OCI-LY3 (cell line): ENCODE results near the gene HERC3.

Source experiments
- H2AFZ ChIP-seq: fragments of 200-600, 300-600 bp; shearing (Covaris generic); 2 replicates; pipeline ENCODE4 v1.6.0; 2014; ENCODE audit warnings: antibody characterized with exemption, low read depth, low read length
- H3K27ac ChIP-seq: fragments of 200-600, 300-600 bp; sonication (generic); 2 replicates; pipeline ENCODE4 v1.5.1; 2014; ENCODE audit warnings: mild to moderate bottlenecking, low read length, moderate library complexity, mixed read lengths
- H3K27me3 ChIP-seq: fragments of 200-600, 300-600 bp; sonication (generic); 2 replicates; pipeline ENCODE4 v1.6.1; 2014; ENCODE audit warnings: low read depth, low read length, mixed read lengths
- H3K36me3 ChIP-seq: fragments of 200-600, 300-600 bp; sonication (generic); replicated peaks from 2 replicates; pipeline ENCODE3; 2014; ENCODE audit warnings: low read depth, low read length, mixed read lengths
- H3K4me1 ChIP-seq: fragments of 300-600, 200-600 bp; sonication (generic); 2 replicates; pipeline ENCODE4 v1.6.1; 2014; ENCODE audit warnings: low read length, mixed read lengths
- H3K4me2 ChIP-seq: fragments of 200-600, 300-600 bp; sonication (generic); 2 replicates; pipeline ENCODE4 v1.6.1; 2014; ENCODE audit warnings: low read length, mixed read lengths
- H3K4me3 ChIP-seq: fragments of 300-600, 200-600 bp; sonication (generic); 2 replicates; pipeline ENCODE4 v1.5.1; 2014; ENCODE audit warnings: antibody characterized with exemption, mild to moderate bottlenecking, low read length, moderate library complexity
- H3K79me2 ChIP-seq: fragments of 300-600, 200-600 bp; shearing (Covaris generic); 2 replicates; pipeline ENCODE4 v1.6.1; 2014; ENCODE audit warnings: mild to moderate bottlenecking, low read length, mixed read lengths
- H3K9ac ChIP-seq: fragments of 300-600, 200-600 bp; shearing (Covaris generic); 2 replicates; pipeline ENCODE4 v1.6.0; 2014; ENCODE audit warnings: mild to moderate bottlenecking, low read length, moderate library complexity
- H3K9me3 ChIP-seq: fragments of 200-600, 300-600 bp; shearing (Covaris generic); 2 replicates; pipeline ENCODE4 v1.6.1; 2014; ENCODE audit warnings: low read length, mixed read lengths; ENCODE audit not compliant: insufficient read depth
- H4K20me1 ChIP-seq: fragments of 200-600, 300-600 bp; sonication (generic); 2 replicates; pipeline ENCODE4 v1.6.1; 2016; ENCODE audit warnings: low read length, mixed read lengths; ENCODE audit not compliant: insufficient read depth
- CTCF ChIP-seq: fragments of 200-600, 300-600 bp; sonication (generic); IDR thresholded peaks from 2 replicates; pipeline ENCODE4 v1.5.1; 2014; ENCODE audit warnings: antibody characterized with exemption, low read length, low read depth
- EZH2phosphoT487 ChIP-seq: fragments of 200-600 bp; shearing (Covaris generic); IDR thresholded peaks from 2 replicates; pipeline ENCODE4 v1.6.1; 2018; ENCODE audit warnings: antibody characterized with exemption, mixed run types, low read depth

Gene HERC3

DNA sequence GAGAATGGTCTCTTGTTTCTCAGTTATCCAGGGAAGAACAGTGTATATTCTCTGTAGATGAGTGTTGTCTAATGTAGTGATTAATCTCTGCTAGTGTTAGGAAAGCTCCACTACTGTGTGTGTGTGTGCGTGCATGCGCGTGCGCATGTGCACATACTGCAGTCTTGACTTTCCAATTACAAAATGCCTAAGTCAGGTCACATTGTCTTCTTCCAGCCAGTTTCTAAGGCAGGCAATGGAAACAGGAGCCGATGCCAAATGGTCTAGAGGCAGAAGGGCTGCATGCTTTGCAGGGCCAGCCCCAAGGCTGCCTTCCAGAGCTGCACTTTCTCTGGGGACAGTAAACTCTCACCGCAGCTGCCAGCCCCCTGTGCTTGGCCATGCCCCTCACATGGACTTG lies 135.9 kb downstream of the HERC3 start:
- no peaks in the 10 kb centered on the region for H3K27me3 ChIP-seq
- no peak for TF ChIP-seq EZH2phosphoT487
- TF ChIP-seq CTCF = no peak
- H3K4me2 ChIP-seq = no peak overlapping the region
- H3K27ac ChIP-seq = no peak overlapping the region
- no peak overlapping the region for H3K9ac ChIP-seq
- H3K79me2 ChIP-seq = no peaks in the 10 kb centered on the region
- H4K20me1 ChIP-seq = no peaks in the 10 kb centered on the region
- H3K4me1 ChIP-seq = no peaks in the 10 kb centered on the region
- H2AFZ ChIP-seq = no peak overlapping the region
- H3K9me3 ChIP-seq = no peaks in the 10 kb centered on the region
- H3K36me3 ChIP-seq = peaks cover 5% of the 10 kb centered on the region
- no peak overlapping the region for H3K4me3 ChIP-seq

DNA sequence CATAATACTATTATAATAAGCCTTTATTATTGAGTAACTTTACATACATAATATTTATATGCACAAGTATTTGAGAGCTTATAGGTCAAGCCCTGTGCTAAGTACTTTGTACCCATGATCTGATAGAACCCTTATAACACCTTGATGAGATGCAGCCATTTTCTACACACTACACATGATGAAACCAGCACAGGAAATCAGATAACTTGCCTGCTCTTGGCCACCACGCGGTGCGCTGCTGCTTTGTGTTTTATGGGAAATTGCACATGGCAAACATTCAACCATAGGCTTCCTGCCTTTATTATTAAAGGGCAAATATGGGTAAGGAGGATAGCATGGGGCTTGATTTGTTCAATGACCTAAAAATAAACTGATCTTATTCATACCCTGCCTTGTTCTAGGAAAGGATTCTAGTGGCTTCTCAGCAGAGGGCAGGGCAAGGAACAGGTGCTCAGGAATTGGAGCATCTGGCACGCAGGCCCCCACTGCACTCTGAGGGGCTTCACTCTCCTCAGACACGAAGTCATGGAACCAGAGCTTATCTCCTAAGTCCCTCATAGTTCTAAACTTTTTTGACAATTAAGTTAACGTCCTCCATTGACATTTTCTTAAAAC lies 137.0 kb downstream of the HERC3 start:
- Histone ChIP-seq H3K27ac (no peak overlapping the region), H4K20me1 (no peaks in the 10 kb centered on the region), H3K79me2 (no peaks in the 10 kb centered on the region), H3K4me3 (no peak overlapping the region), H3K27me3 (no peaks in the 10 kb centered on the region), H2AFZ (no peak overlapping the region), H3K36me3 (peaks cover 5% of the 10 kb centered on the region), H3K9me3 (no peaks in the 10 kb centered on the region), H3K4me2 (no peak overlapping the region), H3K9ac (no peak overlapping the region), H3K4me1 (no peaks in the 10 kb centered on the region)
- TF ChIP-seq CTCF (no peak), EZH2phosphoT487 (no peak)

DNA sequence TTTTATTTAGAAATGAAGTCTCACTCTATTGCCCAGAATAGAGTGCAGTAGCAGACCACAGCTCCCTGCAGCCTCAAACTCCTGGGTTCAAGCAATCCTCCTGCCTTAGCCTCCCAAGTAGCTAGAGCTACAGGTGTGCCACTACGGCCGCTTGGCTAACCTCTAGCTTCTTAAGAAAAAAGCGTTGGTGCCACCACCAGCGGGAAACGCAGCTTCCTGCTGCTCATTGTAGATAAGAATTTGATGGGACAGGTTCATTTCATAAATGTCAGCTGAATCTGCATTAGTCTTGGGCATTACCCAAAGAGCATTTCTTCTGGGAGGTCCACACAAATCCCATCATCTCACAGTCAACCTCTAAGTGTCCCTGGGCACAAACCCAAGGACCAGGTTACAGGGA lies 138.5 kb downstream of the HERC3 start:
- TF ChIP-seq EZH2phosphoT487 = no peak
- TF ChIP-seq CTCF = no peak
- Histone ChIP-seq H2AFZ (no peak overlapping the region), H3K27ac (no peak overlapping the region), H4K20me1 (no peaks in the 10 kb centered on the region), H3K36me3 (peaks cover 10% of the 10 kb centered on the region), H3K79me2 (no peaks in the 10 kb centered on the region), H3K9ac (no peak overlapping the region), H3K9me3 (no peaks in the 10 kb centered on the region), H3K27me3 (0 out of 2 replicates have a peak, but pooled peaks cover 4% of the 10 kb centered on the region), H3K4me2 (no peak overlapping the region), H3K4me1 (peaks cover 6% of the 10 kb centered on the region), H3K4me3 (no peak overlapping the region)

DNA sequence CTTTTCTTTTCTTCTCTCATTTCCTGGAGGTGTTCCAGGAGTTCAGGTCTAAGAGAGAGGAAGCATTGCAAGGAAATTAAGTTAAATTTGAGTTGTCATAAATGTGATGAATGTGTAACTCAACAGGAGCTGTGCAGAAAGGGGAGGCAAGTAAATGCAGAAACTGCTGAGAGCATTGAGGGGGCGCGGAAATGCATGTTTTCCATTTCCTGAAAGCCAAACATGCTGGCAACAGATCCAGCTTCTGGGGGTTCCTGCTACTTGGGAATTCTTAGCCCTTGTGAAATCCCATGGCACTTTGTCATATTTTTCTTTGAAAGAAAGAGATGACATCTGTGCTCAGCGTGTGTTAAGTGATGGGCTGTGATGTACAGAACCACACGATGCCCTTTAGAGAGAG lies 139.1 kb downstream of the HERC3 start:
- H3K9me3 ChIP-seq = no peaks in the 10 kb centered on the region
- no peak overlapping the region for H3K9ac ChIP-seq
- H3K36me3 ChIP-seq = peaks cover 10% of the 10 kb centered on the region
- no peaks in the 10 kb centered on the region for H4K20me1 ChIP-seq
- 0 out of 2 replicates have a peak, but pooled peaks cover 4% of the 10 kb centered on the region for H3K27me3 ChIP-seq
- no peak overlapping the region for H3K4me3 ChIP-seq
- no peaks in the 10 kb centered on the region for H3K79me2 ChIP-seq
- TF ChIP-seq EZH2phosphoT487 (no peak), CTCF (no peak)
- H2AFZ ChIP-seq = no peak overlapping the region
- no peak overlapping the region for H3K27ac ChIP-seq
- H3K4me1 ChIP-seq = peaks cover 11% of the 10 kb centered on the region
- H3K4me2 ChIP-seq = no peak overlapping the region
